GM12875 (cell line): ENCODE measurements around the gene NLRX1.
"Not testable (repeated sequence)": the region's sequence is repeated elsewhere in the genome, so short reads cannot be mapped to it uniquely, and the experiment has no call there.

Source experiments
- H3K4me3 ChIP-seq: one replicate; pipeline ENCODE4 v1.5.1; 2011; ENCODE audit warnings: low read depth, low read length, control low read depth
- TF ChIP-seq, protein P1 (sequence below): IDR thresholded peaks from 2 replicates; pipeline ENCODE4 v1.5.1; 2011; ENCODE audit warnings: low read depth, mild to moderate bottlenecking, control low read depth, inconsistent platforms, low read length, moderate library complexity, borderline replicate concordance; ENCODE audit not compliant: insufficient read depth

The NLRX1 gene

DNA sequence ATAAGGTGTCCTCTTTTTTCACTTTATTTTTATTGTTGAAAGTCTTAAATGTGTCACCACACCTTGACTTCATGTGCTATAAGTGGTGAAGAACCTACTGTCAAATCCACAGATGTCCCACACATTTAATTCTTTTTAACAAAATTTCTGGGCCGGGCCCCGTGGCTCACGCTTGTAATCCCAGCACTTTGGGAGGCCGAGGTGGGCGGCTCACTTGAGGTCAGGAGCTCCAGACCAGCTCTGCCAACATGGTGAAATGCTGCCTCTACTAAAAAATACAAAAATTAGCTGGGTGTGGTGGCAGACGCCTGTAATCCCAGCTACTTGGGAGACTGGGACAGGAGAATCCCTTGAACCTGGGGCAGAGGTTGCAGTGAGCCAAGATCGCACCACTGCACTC, 40.7 kb downstream of the NLRX1 start:
- TF ChIP-seq, protein P1, sequence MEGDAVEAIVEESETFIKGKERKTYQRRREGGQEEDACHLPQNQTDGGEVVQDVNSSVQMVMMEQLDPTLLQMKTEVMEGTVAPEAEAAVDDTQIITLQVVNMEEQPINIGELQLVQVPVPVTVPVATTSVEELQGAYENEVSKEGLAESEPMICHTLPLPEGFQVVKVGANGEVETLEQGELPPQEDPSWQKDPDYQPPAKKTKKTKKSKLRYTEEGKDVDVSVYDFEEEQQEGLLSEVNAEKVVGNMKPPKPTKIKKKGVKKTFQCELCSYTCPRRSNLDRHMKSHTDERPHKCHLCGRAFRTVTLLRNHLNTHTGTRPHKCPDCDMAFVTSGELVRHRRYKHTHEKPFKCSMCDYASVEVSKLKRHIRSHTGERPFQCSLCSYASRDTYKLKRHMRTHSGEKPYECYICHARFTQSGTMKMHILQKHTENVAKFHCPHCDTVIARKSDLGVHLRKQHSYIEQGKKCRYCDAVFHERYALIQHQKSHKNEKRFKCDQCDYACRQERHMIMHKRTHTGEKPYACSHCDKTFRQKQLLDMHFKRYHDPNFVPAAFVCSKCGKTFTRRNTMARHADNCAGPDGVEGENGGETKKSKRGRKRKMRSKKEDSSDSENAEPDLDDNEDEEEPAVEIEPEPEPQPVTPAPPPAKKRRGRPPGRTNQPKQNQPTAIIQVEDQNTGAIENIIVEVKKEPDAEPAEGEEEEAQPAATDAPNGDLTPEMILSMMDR: no peak
- H3K4me3 ChIP-seq: no peak overlapping the region

DNA sequence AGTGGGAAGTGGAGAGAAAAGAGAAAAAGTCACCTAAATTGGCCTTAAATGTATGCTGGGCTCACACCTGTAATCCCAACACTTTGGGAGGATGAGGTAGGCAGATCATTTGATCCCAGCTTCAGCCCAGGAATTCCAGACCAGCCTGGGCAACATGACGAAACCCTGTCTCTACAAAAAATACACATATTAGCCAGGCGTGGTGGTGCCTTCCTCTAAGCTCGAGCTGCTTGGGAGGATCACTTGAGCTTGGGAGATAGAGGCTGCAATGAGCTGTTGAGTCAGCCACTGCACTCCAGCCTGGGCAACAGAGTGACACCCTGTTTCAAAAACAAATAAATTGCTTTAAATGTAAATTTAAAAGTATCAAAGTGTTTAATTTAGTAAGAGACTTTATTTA, 41.5 kb downstream of the NLRX1 start:
- TF ChIP-seq, protein P1: no peak
- no peak overlapping the region for H3K4me3 ChIP-seq

DNA sequence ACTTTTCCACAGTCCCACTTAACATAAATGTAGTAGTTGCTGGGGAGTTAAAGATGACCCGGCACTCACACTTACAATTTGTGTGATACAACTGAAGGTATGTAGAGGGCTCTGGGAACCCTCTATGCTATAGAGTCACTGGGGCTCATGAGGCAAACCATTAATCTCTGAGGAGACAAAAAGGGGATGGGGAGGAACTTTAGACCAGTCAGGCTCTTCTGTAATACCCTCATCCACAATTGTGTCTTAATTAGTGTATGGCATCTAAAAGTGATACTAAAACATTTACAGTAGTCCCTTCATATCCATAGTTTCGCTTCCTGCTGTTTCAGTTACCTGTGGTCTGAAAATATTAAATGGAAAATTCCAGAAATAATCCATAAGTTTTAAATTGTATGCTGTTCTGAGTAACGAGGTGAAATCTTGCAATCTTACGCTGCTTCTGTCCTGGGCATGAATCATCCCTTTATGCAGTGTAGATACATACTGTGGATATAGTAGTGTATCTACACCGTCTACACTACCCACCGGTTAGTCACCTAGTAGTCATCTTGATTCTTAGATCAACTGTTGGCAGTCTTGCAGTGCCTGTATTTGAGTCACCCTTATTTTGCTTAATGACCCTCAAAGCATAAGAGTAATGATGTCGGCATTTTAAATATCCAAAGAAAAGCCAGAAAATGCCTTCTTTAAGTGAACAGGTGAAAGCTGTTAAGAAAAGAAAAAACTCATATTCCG, 49.8 kb downstream of the NLRX1 start:
- no peak overlapping the region for H3K4me3 ChIP-seq
- TF ChIP-seq, protein P1: no peak

DNA sequence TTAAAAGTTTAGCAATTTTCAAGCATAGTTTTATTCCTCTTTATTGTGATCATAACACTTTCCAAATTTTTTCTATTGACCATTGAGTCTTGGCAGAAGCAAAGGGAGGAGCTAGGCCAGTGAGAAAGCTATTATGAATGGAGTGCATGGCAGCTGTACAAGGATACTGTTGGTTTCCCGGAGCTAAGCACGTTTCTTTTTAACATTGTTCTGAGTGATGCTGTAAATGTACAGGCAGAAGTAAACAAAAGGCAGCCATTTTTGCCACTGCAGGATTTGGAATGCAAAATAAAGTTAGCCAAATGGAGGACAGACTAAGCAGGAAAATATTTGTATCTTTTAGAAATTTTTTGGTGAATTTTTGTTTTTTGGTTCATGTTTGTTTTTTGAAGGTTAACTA, 53.8 kb downstream of the NLRX1 start:
- TF ChIP-seq, protein P1: no peak
- no peak overlapping the region for H3K4me3 ChIP-seq

DNA sequence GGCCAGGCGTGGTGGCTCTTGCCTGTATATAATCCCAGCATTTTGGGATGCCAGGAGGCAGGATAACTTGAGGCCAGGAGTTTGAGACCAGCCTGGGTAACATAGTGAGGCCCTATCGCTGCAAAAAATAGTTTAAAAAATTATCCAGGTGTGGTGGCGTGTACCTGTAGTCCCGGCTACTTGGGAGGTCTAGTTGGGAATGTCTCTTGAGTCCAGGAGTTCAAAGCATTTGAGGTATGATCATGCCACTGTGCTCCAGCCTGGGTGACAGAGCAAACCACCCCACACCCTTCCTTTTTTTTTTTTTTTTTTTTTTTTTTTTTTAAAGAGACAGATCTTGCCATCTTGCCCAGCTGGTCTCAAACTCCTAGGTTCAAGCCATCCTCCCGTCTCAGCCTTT, 54.4 kb downstream of the NLRX1 start:
- TF ChIP-seq, protein P1: no peak

DNA sequence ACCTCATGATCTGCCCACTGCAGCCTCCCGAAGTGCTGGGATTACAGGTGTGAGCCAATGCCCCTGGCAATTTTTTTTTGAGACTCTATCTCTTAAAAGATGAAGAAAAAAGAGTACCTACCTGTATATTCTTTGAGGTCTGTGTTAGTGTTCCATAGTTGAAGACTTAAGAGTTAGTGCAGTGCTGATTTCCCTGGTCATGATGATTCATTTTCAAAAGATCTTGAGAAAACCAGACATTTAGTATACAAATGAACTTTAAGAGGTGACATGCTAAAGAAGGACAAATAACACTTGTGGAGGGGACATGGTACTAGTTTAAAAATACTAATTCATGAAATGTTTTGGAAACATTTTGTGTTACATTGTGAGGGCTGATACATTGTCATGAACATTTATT, 55.3 kb downstream of the NLRX1 start:
- TF ChIP-seq, protein P1: no peak
- no peak overlapping the region for H3K4me3 ChIP-seq

More for the DNA sequence above, 54.4 kb downstream of the NLRX1 start:
- no peak overlapping the region for H3K4me3 ChIP-seq

DNA sequence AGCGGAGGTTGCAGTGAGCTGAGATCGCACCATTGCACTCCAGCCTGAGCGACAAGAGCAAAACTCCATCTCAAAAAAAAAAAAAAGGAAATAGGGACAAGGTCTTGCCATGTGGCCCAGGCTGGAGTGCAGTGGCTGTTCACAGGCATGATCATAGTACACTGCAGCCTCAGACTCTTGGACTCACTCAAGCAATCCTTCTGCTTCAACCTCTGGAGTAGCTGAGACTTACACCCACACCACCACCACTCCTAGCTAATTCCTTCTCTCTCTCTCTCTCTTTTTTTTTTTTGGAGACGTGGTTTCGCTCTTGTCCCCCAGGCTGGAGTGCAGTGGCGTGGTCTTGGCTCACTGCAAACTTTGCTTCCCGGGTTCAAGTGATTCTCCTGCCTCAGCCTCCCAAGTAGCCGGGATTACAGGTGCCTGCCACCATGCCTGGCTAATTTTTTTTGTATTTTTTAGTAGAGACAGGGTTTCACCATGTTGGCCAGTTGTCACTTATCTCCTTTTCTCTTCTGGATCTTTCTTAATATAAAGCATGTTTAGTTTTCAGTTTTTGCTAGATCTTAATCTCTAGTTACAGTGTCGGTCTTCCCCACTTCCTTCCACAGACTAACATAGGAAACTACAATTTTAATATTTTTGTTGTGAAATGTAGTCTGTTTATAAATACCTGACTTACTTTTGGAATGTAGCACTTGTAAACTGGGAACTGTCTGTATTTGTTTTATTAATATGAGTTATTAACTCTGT, 60.2 kb downstream of the NLRX1 start:
- not testable (repeated sequence) for H3K4me3 ChIP-seq
